HK-2 (cell line): ENCODE results near the gene C4orf17.
"Not testable (repeated sequence)": the region's sequence is repeated elsewhere in the genome, so short reads cannot be mapped to it uniquely, and the experiment has no call there.

Source experiments
- DNase-seq: peaks from one replicate; pipeline ENCODE4 v3.0.0-alpha.2; 2018; ENCODE audit not compliant: unreplicated experiment

Gene C4orf17

DNA sequence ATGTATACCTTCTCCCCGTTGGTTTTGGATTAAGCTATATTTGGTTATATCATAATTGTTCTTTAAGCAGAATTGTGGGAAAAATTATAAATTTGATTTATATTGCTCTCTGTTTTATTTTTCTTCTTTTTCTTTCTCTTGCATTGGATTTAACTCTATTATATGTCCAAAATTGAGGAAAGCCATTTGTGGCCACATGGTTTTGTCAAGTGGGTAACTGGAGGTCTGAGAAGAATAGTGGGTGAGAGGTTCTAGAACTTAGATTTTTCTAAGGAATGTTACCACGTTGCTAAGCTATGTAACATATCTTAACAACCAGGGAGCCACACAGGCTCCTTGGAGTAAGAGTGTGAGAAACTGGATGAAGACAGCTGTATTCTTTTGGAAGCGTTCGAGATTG lies at the start of gene C4orf17:
Gene C4orf17, plus strand, starts transcription at position 301 of the 400 bp plus-strand sequence. CDS start 2,061 bp downstream, outside the sequence.
- DNase-seq = no peak

- DNase-seq = no peak
Measured at GRCh38 chr4:99461623-99462401, 49.0 kb upstream of the C4orf17 start.

GRCh38 chr4:99462875-99463464 lies 47.9 kb upstream of the C4orf17 start:
- DNase-seq = peak; percentile 30

DNA sequence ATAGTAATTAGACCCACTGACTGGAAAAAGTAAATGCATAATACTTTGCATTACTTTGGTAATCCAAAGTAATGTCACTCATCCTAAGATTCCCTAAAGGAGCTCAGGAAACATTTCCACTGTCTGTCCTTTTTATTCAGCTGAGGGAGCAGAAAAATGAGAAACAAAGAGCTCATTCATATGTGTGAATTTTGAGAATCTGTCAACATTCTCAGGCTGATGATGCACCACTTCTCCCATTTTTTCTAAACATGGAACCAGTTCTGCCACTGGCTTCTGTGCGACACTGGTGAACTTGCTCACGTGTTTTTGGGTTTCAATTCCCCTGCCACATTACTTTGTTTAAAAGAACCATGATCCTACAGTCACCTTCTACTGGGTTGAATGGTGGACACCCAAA lies 47.3 kb upstream of the C4orf17 start:
- DNase-seq = no peak

DNA sequence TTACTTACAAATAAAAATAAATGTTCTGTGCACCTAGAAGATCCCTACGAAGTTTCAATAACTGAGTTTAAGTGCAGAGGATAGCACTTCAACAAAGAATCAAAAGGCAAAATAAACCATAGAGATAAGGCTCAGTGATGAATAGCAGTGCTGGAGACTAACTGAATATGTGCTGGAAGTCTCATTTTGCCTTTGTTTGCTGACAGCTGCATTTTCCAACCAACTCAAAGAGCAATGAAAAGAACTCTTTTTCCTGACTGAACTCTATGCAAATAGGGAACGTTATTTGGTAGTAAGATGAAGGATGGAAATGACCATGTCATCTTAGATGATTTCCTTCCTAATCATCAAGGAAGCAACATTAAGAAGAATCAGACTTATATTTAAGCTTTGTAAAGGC lies 42.9 kb upstream of the C4orf17 start:
- no peak for DNase-seq

DNA sequence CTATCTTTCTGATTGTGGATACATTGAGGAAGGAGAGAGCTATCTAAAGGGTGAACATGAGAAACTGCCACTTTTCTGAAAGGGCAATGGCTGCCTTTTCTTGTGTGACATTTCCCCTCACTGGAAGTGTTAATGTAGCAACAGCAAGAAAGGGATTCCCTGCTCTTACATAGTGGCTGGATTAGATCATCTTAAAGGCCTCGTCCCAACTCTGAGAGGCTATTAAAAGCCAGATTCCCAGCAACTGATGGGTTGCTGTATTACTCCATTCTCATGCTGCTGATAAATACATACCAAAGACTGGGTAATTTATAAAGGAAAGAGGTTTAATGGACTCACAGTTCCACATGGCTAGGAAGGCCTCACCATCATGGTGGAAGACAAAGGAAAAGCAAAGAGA lies 41.9 kb upstream of the C4orf17 start:
- DNase-seq = no peak

DNA sequence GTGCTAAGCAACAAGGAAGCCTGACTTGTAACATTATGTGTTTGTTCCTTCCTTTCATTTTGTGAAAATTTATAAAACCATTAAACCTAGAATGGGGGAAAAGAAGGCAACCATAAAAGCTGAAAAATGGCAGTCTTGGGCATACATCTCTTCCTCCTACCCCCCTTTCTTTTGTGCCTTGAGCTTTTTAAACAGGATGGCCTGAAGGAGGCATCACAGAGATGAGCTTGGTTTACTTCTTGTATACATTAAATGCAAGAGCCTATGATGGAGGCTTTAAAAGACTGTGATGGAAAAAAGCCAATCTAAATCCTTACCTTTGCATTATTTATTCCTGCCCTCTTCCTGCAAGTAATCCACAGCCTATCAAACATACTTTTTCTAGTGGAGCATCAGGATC lies 39.5 kb upstream of the C4orf17 start:
- DNase-seq = no peak

DNA sequence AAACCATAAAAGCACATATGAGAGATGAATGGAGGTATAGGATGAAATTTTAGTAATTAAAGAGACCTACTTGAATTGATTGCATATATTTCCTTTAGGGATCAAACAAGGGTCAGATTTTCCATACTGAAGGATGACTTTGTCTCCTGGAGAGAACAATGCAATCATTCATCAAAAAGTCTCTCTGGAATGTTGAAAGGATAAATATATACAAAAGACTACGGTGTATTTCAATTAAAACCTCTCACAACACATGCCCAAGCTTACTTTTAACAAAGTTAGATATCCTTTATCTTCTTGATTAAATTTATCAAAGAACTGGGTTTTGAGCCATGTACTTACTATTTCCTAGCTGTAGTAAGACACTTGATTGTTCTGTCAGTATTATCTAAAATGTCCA lies 38.9 kb upstream of the C4orf17 start:
- no peak for DNase-seq

- no peak for DNase-seq
Measured at GRCh38 chr4:99473131-99473530, 37.7 kb upstream of the C4orf17 start.

DNA sequence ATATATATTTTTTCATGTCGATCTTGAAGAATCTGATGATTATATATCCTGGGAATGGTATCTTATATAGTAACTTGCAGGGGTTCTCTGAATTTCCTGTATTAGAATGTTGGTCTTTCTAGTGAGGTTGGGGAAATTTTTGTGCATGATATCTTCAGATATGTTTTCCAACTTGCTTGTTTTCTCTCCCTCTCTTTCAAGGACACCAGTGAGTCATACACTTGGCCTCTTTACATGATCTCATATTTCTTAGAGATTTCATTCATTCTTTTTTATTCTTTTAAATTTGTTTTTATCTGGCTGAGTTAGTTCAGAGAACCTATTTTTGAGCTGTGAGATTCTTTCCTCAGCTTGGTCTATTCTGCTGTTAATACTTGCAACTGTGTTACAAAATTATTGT lies 27.2 kb upstream of the C4orf17 start:
- no peak for DNase-seq

GRCh38 chr4:99485212-99485611 lies 25.6 kb upstream of the C4orf17 start:
- no peak for DNase-seq

- not testable (repeated sequence) for DNase-seq
Measured at GRCh38 chr4:99486648-99487047, 24.2 kb upstream of the C4orf17 start.

- DNase-seq = no peak
Measured at GRCh38 chr4:99490286-99490685, 20.5 kb upstream of the C4orf17 start.

- no peak for DNase-seq
Measured at GRCh38 chr4:99504804-99505502, 5.9 kb upstream of the C4orf17 start.

GRCh38 chr4:99506781-99507180 lies 4.0 kb upstream of the C4orf17 start:
- DNase-seq = no peak

GRCh38 chr4:99507349-99507748 lies 3.5 kb upstream of the C4orf17 start:
- no peak for DNase-seq

- no peak for DNase-seq
Measured at GRCh38 chr4:99507762-99508161, 3.1 kb upstream of the C4orf17 start.

GRCh38 chr4:99518601-99519295 lies 7.9 kb downstream of the C4orf17 start:
- no peak for DNase-seq

GRCh38 chr4:99529228-99529627 lies 18.4 kb downstream of the C4orf17 start:
- no peak for DNase-seq

DNA sequence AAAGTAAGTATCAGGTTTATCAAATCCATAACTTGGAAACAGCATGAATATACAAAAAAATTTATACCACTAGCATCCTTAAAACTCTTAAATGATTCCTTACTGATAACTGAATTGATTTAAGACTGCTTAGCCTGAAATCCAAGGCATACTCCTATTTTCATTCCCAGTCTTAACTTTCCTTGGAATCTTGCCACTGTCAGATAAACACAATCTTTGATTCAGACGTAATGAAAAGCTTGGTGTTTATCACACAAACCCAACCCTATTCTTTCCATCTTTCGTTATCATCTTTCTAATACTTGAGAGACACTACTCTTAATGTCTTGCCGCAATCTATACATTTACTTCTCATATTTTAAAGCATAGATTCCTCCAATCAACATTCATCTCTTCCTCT lies 19.1 kb downstream of the C4orf17 start:
- no peak for DNase-seq

DNA sequence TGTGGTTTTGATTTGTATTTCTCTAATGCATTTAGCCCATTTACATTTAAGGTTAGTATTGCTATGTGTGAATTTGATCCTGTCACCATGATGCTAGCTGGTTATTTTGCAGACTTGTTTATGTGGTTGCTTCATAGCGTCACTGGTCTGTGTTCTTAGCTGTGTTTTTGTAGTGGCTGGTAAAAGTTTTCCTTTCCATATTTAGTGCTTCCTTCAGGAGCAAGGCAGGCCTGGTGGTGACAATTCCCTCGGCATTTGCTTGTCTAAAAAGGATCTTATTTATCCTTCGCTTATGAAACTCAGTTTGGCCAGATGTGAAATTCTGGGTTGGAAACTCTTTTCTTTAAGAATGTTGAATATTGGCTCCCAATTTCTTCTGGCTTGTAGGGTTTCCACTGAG lies 23.9 kb downstream of the C4orf17 start:
- not testable (repeated sequence) for DNase-seq

GRCh38 chr4:99536271-99536670 lies 25.4 kb downstream of the C4orf17 start:
- no peak for DNase-seq
